Vagina (tissue), 2 donors: ENCODE measurements around the gene CCDC47. TPM values are rescaled to one million over a fixed set of nuclear protein-coding genes. Genes with fewer than 3 reads are reported as not detected.

ENCODE experiments used
- DNase-seq, 2 donors: peaks; one replicate each; pipeline ENCODE4 v3.0.0-alpha.2; 2017; ENCODE audit errors: extremely low spot score in 2 of 2
- H3K27ac ChIP-seq: fragments of 200-600 bp; sonication (generic); one replicate; pipeline ENCODE4 v1.5.1; 2019
- H3K27me3 ChIP-seq: fragments of 200-600 bp; sonication (generic); one replicate; pipeline ENCODE4 v1.5.1; 2019
- H3K36me3 ChIP-seq, 2 donors: fragments of 200-600 bp; sonication (generic); one replicate each; pipeline ENCODE4 v1.5.1; 2017 to 2019
- H3K4me1 ChIP-seq: fragments of 200-600 bp; sonication (generic); one replicate; pipeline ENCODE4 v1.5.1; 2019
- H3K4me3 ChIP-seq, 2 donors: fragments of 200-600 bp; sonication (generic); 1 replicate in 1 of 2; 2 replicates in 1 of 2; pipeline ENCODE4 v1.5.1; 2016 to 2019
- H3K9me3 ChIP-seq: fragments of 200-600 bp; sonication (generic); one replicate; pipeline ENCODE4 v1.5.1; 2019
- POLR2A ChIP-seq, 2 donors: fragments of 450-650 bp; IDR thresholded peaks; one replicate each; pipeline ENCODE4 v1.6.1; 2017; ENCODE audit warnings: antibody characterized with exemption in 2 of 2, mild to moderate bottlenecking in 2 of 2, moderate library complexity in 2 of 2
- POLR2AphosphoS5 ChIP-seq, 2 donors: sonication (generic); formaldehyde crosslinking; IDR thresholded peaks; one replicate each; pipeline ENCODE4 v1.9.0; 2017; ENCODE audit warnings: antibody characterized with exemption in 2 of 2, mild to moderate bottlenecking in 2 of 2, low read depth in 1 of 2; ENCODE audit not compliant: insufficient read depth in 1 of 2
- intact Hi-C: fragments of 100-400 bp; cut with DNase I; formaldehyde crosslinking; loops from one replicate; pipeline ENCODE4 v1.15.1; 2023
- total RNA-seq: library from RNA; depleted of rRNA; stranded (reverse); fragments of >200 nt; gene quantifications from one replicate; pipeline ENCODE4 v1.2.3, GENCODE V29; 2016
- TF ChIP-seq, protein P1 (sequence below), 3 experiments: fragments of 450-650 bp in 2 of 3; fragments of 200-600 bp in 1 of 3; sonication (generic) in 1 of 3; IDR thresholded peaks; one replicate each; pipeline ENCODE4 v1.5.1; 2017 to 2019; ENCODE audit warnings: antibody characterized with exemption in 3 of 3, mild to moderate bottlenecking in 2 of 3, moderate library complexity in 2 of 3

Gene CCDC47, protein sequence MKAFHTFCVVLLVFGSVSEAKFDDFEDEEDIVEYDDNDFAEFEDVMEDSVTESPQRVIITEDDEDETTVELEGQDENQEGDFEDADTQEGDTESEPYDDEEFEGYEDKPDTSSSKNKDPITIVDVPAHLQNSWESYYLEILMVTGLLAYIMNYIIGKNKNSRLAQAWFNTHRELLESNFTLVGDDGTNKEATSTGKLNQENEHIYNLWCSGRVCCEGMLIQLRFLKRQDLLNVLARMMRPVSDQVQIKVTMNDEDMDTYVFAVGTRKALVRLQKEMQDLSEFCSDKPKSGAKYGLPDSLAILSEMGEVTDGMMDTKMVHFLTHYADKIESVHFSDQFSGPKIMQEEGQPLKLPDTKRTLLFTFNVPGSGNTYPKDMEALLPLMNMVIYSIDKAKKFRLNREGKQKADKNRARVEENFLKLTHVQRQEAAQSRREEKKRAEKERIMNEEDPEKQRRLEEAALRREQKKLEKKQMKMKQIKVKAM
- total RNA-seq: 66.5 TPM

DNA sequence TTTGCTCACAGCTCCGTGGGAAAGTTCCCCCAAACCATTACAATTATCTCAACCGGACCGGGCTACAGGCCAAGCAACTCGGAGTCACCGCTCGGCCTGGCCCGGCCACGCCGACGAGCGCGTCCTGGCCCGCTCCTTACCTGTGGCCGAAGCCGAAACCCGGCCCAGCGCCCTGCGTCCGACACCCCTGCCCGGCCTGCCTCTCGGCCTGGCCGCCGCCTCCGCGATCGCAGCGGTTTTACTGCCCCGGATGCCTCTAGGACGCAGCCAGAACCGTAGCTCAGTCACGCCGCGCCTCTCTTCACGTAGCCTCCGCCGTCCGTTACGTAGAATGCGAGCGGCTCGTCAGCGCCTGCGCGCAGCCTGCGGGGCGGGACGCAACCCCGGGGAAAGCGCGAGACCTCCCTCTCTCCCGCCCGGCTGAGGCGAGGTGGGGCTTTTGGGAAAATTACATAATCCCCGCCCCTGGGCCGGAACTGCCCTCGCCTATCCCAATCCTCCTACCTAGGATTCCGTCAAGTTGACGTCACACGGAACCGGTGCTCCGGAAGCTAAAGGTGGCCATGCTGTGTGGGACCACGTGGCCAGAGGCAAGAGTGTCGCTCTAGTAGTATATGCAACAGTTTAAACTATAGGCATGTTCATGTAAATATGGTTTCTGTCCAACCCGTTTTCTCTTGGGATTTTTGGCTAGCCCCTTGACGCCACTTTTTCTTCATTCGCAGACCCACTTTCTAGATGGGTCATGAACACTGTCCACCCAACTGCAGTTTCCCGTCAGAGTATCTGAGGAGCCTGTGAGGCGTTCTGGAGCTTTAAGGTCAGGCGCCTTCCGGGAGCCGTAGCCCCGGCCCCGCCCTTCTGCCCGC lies at the start of gene CCDC47:
Gene CCDC47, minus strand, starts transcription at position 326 of the 869 bp plus-strand sequence. CDS start 7,422 bp downstream, outside the sequence.
- intact Hi-C loops: no loop called here
- peak; percentile 99 to 100 for DNase-seq
- no peaks in the 10 kb centered on the region for H3K9me3 ChIP-seq
- peaks cover 49% of the 10 kb centered on the region for H3K4me1 ChIP-seq
- TF ChIP-seq POLR2A (IDR thresholded peaks at IDR 0.05): peak; percentile 59 to 97
- TF ChIP-seq, protein P1, sequence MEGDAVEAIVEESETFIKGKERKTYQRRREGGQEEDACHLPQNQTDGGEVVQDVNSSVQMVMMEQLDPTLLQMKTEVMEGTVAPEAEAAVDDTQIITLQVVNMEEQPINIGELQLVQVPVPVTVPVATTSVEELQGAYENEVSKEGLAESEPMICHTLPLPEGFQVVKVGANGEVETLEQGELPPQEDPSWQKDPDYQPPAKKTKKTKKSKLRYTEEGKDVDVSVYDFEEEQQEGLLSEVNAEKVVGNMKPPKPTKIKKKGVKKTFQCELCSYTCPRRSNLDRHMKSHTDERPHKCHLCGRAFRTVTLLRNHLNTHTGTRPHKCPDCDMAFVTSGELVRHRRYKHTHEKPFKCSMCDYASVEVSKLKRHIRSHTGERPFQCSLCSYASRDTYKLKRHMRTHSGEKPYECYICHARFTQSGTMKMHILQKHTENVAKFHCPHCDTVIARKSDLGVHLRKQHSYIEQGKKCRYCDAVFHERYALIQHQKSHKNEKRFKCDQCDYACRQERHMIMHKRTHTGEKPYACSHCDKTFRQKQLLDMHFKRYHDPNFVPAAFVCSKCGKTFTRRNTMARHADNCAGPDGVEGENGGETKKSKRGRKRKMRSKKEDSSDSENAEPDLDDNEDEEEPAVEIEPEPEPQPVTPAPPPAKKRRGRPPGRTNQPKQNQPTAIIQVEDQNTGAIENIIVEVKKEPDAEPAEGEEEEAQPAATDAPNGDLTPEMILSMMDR (IDR thresholded peaks at IDR 0.05): no peak
- peak; percentile 98 to 99 for TF ChIP-seq POLR2AphosphoS5 (IDR thresholded peaks at IDR 0.05; ENCODE audit: insufficient read depth in 1 of 2, low read depth in 1 of 2)
- H3K4me3 ChIP-seq: peak within 1 kb of the TSS; percentile 70 to 73
- peak within 1 kb of the TSS; percentile 89 for H3K27ac ChIP-seq
- H3K36me3 ChIP-seq: no peaks in the 10 kb centered on the region
- no peaks in the 10 kb centered on the region for H3K27me3 ChIP-seq

DNA sequence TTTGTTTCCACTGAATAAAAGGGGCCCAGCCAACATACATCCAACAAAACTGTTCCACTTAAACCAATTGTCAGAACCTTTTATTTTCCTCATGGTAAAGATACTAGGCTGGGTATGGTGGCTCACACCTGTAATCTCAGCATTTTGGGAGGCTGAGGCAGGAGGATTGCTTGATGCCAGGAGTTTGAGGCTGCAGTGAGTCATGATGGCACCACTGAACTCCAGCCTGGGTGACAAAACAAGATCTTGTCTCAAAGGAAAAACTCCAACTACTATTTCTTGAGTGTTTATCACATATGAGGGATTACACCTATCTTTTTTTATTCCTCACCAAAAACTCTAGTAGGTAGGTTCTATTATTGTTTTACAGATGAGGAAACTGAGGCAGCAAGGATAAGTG lies 49.1 kb upstream of the CCDC47 start:
- Histone ChIP-seq H3K36me3 (peaks cover 0 to 71% of the 10 kb centered on the region in 2 donors), H3K4me1 (peaks cover 12% of the 10 kb centered on the region), H3K27ac (no peak overlapping the region), H3K4me3 (no peak overlapping the region), H3K9me3 (no peaks in the 10 kb centered on the region), H3K27me3 (no peaks in the 10 kb centered on the region)
- no peak for DNase-seq
- intact Hi-C loops: no loop called here
- TF ChIP-seq POLR2AphosphoS5 (IDR thresholded peaks at IDR 0.05; ENCODE audit: insufficient read depth in 1 of 2, low read depth in 1 of 2) (no peak), POLR2A (IDR thresholded peaks at IDR 0.05) (no peak)
- TF ChIP-seq, protein P1 (IDR thresholded peaks at IDR 0.05): no peak

DNA sequence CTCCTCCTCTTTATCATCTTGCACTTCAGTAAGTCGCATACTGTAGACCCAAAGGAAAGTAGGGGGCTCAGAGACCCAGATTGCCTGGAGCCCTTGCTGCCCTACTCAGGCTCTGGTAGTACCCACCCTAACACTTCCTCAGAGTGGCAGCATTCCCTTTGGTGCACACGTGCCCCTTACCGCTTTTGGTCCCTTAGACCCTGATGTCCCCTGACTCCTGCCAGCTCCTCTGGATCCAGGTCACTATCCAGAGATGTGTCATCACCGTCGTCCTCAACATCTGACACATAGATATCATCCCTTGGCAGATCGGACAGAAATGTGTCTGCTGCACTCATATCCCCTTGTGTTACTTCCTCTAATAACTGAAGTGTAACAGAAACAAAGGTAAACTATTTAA lies 48.4 kb upstream of the CCDC47 start:
- Histone ChIP-seq H3K4me1 (peaks cover 12% of the 10 kb centered on the region), H3K36me3 (peaks cover 0 to 78% of the 10 kb centered on the region in 2 donors), H3K27ac (no peak overlapping the region), H3K9me3 (no peaks in the 10 kb centered on the region), H3K4me3 (no peak overlapping the region), H3K27me3 (no peaks in the 10 kb centered on the region)
- intact Hi-C loops: no loop called here
- TF ChIP-seq POLR2A (IDR thresholded peaks at IDR 0.05): no peak
- no peak for TF ChIP-seq POLR2AphosphoS5 (IDR thresholded peaks at IDR 0.05; ENCODE audit: insufficient read depth in 1 of 2, low read depth in 1 of 2)
- TF ChIP-seq, protein P1 (IDR thresholded peaks at IDR 0.05): no peak
- DNase-seq: no peak

DNA sequence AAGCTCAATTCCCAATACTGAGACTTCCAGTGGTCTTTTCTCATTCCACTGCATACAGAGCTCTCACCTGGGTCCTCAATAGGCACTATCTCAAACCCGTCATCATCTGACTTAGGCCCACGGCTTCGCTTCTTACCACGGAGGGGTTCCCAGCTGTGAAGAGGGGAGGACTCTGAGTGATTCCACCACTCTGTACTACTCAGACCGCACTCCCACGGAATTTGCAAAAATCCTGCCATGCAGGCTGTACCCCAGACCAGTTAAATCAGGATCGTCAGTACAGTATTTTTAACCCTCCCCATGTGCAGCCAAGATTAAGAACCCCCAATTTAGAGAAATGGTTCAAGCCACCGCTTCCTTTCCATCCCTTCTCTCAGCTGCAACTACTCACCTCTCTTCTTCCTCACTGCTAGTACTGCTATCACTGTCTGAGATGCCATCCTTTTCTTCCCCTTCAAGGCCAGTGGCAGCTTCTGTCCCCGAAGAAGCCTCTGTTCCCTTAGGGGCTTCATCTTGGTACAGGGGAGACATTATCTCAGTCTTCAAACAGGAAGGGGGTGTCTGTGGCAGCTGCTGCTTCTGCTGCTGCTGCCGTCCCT lies 47.7 kb upstream of the CCDC47 start:
- Histone ChIP-seq H3K27ac (no peak overlapping the region), H3K4me3 (no peak overlapping the region), H3K9me3 (no peaks in the 10 kb centered on the region), H3K27me3 (no peaks in the 10 kb centered on the region), H3K36me3 (peaks cover 0 to 86% of the 10 kb centered on the region in 2 donors), H3K4me1 (peaks cover 8% of the 10 kb centered on the region)
- intact Hi-C loops: no loop called here
- DNase-seq: no peak
- TF ChIP-seq POLR2AphosphoS5 (IDR thresholded peaks at IDR 0.05; ENCODE audit: insufficient read depth in 1 of 2, low read depth in 1 of 2): no peak
